K562 (cell line): ENCODE data around the gene ANKRD13B. TPM values are rescaled to one million over a fixed set of nuclear protein-coding genes. Genes with fewer than 3 reads are reported as not detected.

Experiments
- ADNP ChIP-seq: fragments of 200-800 bp; sonication (Bioruptor generic); IDR thresholded peaks from 2 replicates; pipeline ENCODE4 v1.6.1; 2016; ENCODE audit warnings: missing genetic modification characterization, missing compliant biosample characterization
- BCL6 ChIP-seq: fragments of 250-450 bp; sonication (Bioruptor Pico); IDR thresholded peaks from 2 replicates; pipeline ENCODE4 v1.4.0; 2020
- COPS2 ChIP-seq: fragments of 450-650 bp; conservative IDR thresholded peaks from 2 replicates; pipeline ENCODE4 v1.6.1; 2016; ENCODE audit warnings: mild to moderate bottlenecking, moderate library complexity
- ELF1 ChIP-seq: fragments of 200-800 bp; sonication (Bioruptor generic); IDR thresholded peaks from 2 replicates; pipeline ENCODE4 v1.6.1; 2016; ENCODE audit warnings: missing genetic modification characterization, missing compliant biosample characterization
- HNRNPK ChIP-seq: fragments of 200-400 bp; formaldehyde crosslinking; IDR thresholded peaks from one replicate; pipeline ENCODE4 v1.6.1; 2018; ENCODE audit warnings: mild to moderate bottlenecking, low read depth, low read length; ENCODE audit not compliant: poor library complexity, severe bottlenecking
- NCOA4 ChIP-seq: fragments of 450-650 bp; IDR thresholded peaks from 2 replicates; pipeline ENCODE4 v1.6.1; 2018; ENCODE audit warnings: mild to moderate bottlenecking; ENCODE audit not compliant: partially characterized antibody
- POLR2AphosphoS5 ChIP-seq: IDR thresholded peaks from 2 replicates; pipeline ENCODE4 v1.6.1; 2011; ENCODE audit warnings: mild to moderate bottlenecking, low read depth, low read length, moderate library complexity; ENCODE audit not compliant: control insufficient read depth, insufficient read depth
- ZNF184 ChIP-seq: sonication (generic); formaldehyde crosslinking; IDR thresholded peaks from 2 replicates; pipeline ENCODE4 v1.5.0; 2020; ENCODE audit warnings: missing genetic modification reagents
- polyA plus RNA-seq, 8 experiments: library from polyadenylated mRNA; depleted of rRNA in 4 of 8; stranded (reverse) in 5 of 8; unstranded in 3 of 8; fragments of >200 nt; fragmentation: Nextera tagmentation in 2 of 8; fragmentation: Illumina TruSeq in 1 of 8; extraction: Ambion mirVana in 2 of 8; extraction: Trizol in 1 of 8; gene quantifications; 2 replicates each; pipeline versions ENCODE4 v1.2.1 to v1.2.3, GENCODE V29; 2011 to 2014; ENCODE audit warnings: inconsistent platforms in 1 of 8, missing spikeins in 1 of 8
- total RNA-seq, 7 experiments: library from RNA; depleted of rRNA in 6 of 7; stranded (reverse); fragments of >200 nt in 6 of 7; fragmentation: Illumina TruSeq in 2 of 7; extraction: Trizol in 2 of 7; gene quantifications; 2 replicates each; pipeline versions ENCODE4 v1.2.1 to v1.2.3, GENCODE V29; 2011 to 2021; ENCODE audit warnings: low replicate concordance in 1 of 7
- TF ChIP-seq, protein P1 (sequence below): fragments of 450-650 bp; IDR thresholded peaks from 2 replicates; pipeline ENCODE4 v1.6.1; 2016; ENCODE audit warnings: mild to moderate bottlenecking, moderate library complexity
- TF ChIP-seq, protein P2 (sequence below): fragments of 450-650 bp; IDR thresholded peaks from 2 replicates; pipeline ENCODE4 v1.6.1; 2016; ENCODE audit warnings: antibody characterized with exemption

The ANKRD13B gene
- total and polyA plus RNA-seq, 9 of the 15 experiments (the other 6 are each of a cell fraction or from before 2014, with no cell fraction given), result 0.15 to 28.1 (median 4.6) TPM

DNA sequence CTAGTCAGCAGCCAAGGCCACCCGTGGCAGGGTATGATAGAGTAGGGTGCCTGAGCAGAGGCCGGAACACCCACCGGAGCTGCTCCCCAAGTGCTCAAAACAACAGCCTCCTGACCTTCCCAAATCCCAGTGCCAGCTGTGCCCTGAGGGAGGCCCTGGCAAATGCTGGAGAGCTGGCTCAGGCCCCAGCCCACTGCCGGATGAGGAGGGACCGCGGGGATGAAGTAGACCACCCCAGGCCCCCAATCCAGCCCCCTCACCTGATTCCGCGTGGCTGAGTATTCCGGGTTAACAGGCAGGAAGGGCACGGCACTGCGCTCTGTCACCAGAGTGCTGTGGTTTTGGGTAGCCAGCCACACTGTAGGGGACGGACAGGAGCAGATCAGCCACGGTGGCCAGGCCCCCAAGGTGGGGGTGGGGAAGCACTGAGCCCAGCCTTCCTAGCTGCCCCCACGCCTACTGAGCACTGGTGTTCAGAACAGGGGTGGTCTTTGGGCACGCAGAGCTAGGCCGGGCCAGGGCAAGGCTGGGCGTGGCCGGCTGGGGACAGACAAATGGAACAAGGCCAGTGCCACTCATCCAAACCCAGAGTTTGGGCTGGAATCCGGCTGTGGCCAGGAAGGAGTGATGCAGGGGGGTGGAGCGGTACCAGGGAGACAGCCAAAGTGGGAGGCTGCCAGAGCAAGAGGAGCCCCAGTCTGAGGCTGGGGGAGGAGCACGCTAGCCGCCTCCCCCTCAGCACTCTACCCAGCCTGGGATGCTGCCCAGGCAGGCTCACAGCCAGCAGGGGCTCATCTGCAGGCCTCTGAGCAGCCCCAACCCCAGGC is 15.3 kb upstream of the ANKRD13B start (continued):
- no peak for TF ChIP-seq ZNF184 (CRISPR knock-in tag)
- TF ChIP-seq HNRNPK, result no peak
- no peak for TF ChIP-seq COPS2
- no peak for TF ChIP-seq NCOA4
- TF ChIP-seq, protein P1, sequence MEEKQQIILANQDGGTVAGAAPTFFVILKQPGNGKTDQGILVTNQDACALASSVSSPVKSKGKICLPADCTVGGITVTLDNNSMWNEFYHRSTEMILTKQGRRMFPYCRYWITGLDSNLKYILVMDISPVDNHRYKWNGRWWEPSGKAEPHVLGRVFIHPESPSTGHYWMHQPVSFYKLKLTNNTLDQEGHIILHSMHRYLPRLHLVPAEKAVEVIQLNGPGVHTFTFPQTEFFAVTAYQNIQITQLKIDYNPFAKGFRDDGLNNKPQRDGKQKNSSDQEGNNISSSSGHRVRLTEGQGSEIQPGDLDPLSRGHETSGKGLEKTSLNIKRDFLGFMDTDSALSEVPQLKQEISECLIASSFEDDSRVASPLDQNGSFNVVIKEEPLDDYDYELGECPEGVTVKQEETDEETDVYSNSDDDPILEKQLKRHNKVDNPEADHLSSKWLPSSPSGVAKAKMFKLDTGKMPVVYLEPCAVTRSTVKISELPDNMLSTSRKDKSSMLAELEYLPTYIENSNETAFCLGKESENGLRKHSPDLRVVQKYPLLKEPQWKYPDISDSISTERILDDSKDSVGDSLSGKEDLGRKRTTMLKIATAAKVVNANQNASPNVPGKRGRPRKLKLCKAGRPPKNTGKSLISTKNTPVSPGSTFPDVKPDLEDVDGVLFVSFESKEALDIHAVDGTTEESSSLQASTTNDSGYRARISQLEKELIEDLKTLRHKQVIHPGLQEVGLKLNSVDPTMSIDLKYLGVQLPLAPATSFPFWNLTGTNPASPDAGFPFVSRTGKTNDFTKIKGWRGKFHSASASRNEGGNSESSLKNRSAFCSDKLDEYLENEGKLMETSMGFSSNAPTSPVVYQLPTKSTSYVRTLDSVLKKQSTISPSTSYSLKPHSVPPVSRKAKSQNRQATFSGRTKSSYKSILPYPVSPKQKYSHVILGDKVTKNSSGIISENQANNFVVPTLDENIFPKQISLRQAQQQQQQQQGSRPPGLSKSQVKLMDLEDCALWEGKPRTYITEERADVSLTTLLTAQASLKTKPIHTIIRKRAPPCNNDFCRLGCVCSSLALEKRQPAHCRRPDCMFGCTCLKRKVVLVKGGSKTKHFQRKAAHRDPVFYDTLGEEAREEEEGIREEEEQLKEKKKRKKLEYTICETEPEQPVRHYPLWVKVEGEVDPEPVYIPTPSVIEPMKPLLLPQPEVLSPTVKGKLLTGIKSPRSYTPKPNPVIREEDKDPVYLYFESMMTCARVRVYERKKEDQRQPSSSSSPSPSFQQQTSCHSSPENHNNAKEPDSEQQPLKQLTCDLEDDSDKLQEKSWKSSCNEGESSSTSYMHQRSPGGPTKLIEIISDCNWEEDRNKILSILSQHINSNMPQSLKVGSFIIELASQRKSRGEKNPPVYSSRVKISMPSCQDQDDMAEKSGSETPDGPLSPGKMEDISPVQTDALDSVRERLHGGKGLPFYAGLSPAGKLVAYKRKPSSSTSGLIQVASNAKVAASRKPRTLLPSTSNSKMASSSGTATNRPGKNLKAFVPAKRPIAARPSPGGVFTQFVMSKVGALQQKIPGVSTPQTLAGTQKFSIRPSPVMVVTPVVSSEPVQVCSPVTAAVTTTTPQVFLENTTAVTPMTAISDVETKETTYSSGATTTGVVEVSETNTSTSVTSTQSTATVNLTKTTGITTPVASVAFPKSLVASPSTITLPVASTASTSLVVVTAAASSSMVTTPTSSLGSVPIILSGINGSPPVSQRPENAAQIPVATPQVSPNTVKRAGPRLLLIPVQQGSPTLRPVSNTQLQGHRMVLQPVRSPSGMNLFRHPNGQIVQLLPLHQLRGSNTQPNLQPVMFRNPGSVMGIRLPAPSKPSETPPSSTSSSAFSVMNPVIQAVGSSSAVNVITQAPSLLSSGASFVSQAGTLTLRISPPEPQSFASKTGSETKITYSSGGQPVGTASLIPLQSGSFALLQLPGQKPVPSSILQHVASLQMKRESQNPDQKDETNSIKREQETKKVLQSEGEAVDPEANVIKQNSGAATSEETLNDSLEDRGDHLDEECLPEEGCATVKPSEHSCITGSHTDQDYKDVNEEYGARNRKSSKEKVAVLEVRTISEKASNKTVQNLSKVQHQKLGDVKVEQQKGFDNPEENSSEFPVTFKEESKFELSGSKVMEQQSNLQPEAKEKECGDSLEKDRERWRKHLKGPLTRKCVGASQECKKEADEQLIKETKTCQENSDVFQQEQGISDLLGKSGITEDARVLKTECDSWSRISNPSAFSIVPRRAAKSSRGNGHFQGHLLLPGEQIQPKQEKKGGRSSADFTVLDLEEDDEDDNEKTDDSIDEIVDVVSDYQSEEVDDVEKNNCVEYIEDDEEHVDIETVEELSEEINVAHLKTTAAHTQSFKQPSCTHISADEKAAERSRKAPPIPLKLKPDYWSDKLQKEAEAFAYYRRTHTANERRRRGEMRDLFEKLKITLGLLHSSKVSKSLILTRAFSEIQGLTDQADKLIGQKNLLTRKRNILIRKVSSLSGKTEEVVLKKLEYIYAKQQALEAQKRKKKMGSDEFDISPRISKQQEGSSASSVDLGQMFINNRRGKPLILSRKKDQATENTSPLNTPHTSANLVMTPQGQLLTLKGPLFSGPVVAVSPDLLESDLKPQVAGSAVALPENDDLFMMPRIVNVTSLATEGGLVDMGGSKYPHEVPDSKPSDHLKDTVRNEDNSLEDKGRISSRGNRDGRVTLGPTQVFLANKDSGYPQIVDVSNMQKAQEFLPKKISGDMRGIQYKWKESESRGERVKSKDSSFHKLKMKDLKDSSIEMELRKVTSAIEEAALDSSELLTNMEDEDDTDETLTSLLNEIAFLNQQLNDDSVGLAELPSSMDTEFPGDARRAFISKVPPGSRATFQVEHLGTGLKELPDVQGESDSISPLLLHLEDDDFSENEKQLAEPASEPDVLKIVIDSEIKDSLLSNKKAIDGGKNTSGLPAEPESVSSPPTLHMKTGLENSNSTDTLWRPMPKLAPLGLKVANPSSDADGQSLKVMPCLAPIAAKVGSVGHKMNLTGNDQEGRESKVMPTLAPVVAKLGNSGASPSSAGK, result no peak
- TF ChIP-seq BCL6 (CRISPR knock-in tag), result no peak
- TF ChIP-seq ELF1, result no peak
- no peak for TF ChIP-seq ADNP
- TF ChIP-seq, protein P2, sequence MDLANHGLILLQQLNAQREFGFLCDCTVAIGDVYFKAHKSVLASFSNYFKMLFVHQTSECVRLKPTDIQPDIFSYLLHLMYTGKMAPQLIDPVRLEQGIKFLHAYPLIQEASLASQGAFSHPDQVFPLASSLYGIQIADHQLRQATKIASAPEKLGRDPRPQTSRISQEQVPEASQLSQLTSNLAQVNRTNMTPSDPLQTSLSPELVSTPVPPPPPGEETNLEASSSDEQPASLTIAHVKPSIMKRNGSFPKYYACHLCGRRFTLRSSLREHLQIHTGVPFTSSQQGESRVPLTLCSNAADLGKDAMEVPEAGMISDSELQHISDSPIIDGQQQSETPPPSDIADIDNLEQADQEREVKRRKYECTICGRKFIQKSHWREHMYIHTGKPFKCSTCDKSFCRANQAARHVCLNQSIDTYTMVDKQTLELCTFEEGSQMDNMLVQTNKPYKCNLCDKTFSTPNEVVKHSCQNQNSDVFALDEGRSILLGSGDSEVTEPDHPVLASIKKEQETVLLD, result no peak
- TF ChIP-seq POLR2AphosphoS5, result no peak
